Measurements from ENCODE around the gene MAGI1.
"Not testable (repeated sequence)": the region's sequence is repeated elsewhere in the genome, so short reads cannot be mapped to it uniquely, and the experiment has no call there.

Gene MAGI1

DNA sequence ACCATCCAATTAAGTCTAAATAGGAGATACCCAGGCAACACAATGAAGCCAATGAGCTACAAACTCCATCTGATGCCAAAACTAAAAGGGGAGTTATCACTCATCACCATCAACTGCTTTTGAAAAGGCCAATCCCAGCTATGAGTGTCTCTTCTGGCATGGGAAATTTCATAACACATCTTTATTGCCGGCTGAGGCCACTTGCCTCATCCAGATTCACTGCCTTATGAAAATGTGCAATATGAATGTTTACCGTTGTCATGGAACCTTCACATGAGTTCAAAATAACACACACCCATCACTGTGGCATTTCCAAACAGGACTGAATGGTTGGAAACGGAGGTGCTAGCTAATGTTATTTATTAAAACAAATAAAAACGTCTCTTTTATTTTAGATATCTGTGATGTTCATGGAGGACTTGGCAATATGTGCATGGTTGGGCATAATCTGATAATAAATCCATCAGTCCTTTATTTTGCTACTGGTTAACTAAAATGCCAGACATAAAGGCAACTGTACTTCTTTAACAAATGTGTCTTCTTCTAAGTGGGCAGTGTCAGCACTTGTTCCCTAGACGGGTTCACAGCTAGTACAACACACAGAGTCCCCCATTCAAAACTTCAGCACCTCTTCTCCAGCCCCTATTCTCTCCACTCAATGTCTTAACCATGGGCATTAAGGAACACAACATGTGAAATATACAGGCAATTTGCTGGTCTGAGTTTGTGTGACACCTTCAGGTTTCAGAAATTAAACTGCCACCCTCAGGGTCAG lies 143.9 kb downstream of the MAGI1 start:
- Histone ChIP-seq H3K4me1 (ENCODE audit: control insufficient read depth in 1 of 2, insufficient read depth in 1 of 2, low read depth in 1 of 2, low read length in 1 of 2) (no peaks in the 10 kb centered on the region), H3K9me3 (no peaks in the 10 kb centered on the region), H3K27me3 (no peaks in the 10 kb centered on the region), H3K27ac (no peak overlapping the region), H3K4me3 (ENCODE audit: low read depth in 1 of 2, low read length in 1 of 2) (no peak overlapping the region), H3K36me3 (no peaks in the 10 kb centered on the region)
- TF ChIP-seq, protein P1, sequence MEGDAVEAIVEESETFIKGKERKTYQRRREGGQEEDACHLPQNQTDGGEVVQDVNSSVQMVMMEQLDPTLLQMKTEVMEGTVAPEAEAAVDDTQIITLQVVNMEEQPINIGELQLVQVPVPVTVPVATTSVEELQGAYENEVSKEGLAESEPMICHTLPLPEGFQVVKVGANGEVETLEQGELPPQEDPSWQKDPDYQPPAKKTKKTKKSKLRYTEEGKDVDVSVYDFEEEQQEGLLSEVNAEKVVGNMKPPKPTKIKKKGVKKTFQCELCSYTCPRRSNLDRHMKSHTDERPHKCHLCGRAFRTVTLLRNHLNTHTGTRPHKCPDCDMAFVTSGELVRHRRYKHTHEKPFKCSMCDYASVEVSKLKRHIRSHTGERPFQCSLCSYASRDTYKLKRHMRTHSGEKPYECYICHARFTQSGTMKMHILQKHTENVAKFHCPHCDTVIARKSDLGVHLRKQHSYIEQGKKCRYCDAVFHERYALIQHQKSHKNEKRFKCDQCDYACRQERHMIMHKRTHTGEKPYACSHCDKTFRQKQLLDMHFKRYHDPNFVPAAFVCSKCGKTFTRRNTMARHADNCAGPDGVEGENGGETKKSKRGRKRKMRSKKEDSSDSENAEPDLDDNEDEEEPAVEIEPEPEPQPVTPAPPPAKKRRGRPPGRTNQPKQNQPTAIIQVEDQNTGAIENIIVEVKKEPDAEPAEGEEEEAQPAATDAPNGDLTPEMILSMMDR (IDR thresholded peaks at IDR 0.05), result no peak

DNA sequence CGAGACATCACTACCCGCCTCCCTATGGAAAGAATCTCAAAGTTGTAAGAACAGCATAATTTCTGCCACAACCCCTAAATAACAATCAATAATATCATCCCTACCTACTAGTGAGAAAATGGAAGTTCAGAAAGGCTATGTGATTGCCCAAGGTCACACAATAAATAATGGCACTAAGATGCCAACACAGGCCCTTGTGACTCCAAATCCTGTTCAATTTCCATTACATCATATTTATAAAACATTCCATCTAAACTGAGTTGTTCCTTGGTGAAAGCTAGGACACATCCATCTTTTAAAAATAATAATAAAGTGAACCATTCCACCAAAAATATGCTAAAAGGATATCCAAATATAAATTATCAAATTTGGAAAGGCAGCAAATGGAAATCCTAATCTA lies 144.6 kb downstream of the MAGI1 start:
- TF ChIP-seq, protein P1 (IDR thresholded peaks at IDR 0.05), result no peak
- no peaks in the 10 kb centered on the region for H3K36me3 ChIP-seq
- H3K27ac ChIP-seq, result no peak overlapping the region
- H3K9me3 ChIP-seq, result no peaks in the 10 kb centered on the region
- no peak overlapping the region for H3K4me3 ChIP-seq (ENCODE audit: low read depth in 1 of 2, low read length in 1 of 2)
- no peaks in the 10 kb centered on the region for H3K27me3 ChIP-seq
- no peaks in the 10 kb centered on the region for H3K4me1 ChIP-seq (ENCODE audit: control insufficient read depth in 1 of 2, insufficient read depth in 1 of 2, low read depth in 1 of 2, low read length in 1 of 2)

DNA sequence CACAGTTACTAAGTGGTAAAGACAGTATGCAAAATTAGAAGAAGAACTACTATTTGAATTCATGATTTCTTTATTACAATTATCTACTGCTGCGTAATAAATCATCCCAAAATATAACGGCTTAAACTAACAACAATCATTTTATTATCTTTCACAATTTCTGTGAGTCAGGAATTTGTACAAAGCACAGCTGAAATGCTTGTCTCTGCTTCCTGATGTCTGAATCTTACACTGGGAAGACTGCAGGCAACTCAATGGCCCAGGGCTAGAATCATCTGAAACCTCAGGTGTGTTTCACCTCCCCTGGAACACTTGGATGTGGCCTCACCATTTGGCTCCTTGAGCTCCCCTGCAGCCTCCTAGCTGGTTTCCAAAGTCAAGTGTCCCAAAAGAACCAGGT lies 145.1 kb downstream of the MAGI1 start:
- Histone ChIP-seq H3K27ac (no peak overlapping the region), H3K27me3 (no peaks in the 10 kb centered on the region), H3K4me3 (ENCODE audit: low read depth in 1 of 2, low read length in 1 of 2) (no peak overlapping the region), H3K9me3 (no peaks in the 10 kb centered on the region), H3K4me1 (ENCODE audit: control insufficient read depth in 1 of 2, insufficient read depth in 1 of 2, low read depth in 1 of 2, low read length in 1 of 2) (no peaks in the 10 kb centered on the region), H3K36me3 (no peaks in the 10 kb centered on the region)
- TF ChIP-seq, protein P1 (IDR thresholded peaks at IDR 0.05), result no peak

DNA sequence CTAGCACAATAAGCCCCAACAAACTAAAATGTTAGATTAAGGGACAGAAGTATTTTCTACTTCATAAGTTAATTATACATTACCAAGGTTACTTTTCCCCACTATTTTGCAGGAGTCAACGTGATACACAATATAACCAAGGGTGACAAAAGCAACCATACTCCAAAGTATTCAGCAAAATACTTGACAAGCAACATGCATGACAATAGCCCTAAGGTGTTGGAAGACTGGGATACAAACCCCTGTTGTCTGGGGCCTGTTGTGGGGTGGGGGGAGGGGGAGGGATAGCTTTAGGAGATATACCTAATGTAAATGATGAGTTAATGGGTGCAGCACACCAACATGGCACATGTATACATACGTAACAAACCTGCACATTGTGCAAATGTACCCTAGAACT lies 147.2 kb downstream of the MAGI1 start:
- H3K27ac ChIP-seq; H3K27me3 ChIP-seq; H3K36me3 ChIP-seq; H3K4me3 ChIP-seq (ENCODE audit: low read depth in 1 of 2, low read length in 1 of 2); H3K4me1 ChIP-seq (ENCODE audit: control insufficient read depth in 1 of 2, insufficient read depth in 1 of 2, low read depth in 1 of 2, low read length in 1 of 2); H3K9me3 ChIP-seq: not testable (repeated sequence)

DNA sequence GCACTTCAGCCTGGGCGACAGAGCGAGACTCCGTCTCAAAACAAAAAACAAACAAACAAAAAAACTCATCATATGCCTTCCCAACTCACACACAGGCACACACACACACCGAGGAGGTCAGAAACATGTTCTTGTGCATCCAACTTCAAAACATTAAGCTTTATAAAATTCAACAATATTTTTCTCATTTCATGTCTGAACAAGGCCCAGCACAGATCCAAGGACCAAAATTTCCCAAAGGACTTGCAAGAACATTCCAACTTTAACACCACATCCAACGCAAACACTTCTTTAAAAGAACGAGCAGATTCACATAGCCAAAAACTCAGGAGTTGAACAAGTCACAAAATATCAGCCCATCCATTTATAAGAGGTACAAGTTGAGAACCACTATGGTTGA lies 148.4 kb downstream of the MAGI1 start:
- TF ChIP-seq, protein P1 (IDR thresholded peaks at IDR 0.05), result no peak
- H3K36me3 ChIP-seq, result no peaks in the 10 kb centered on the region
- no peaks in the 10 kb centered on the region for H3K9me3 ChIP-seq
- H3K27ac ChIP-seq, result no peak overlapping the region
- H3K4me3 ChIP-seq (ENCODE audit: low read depth in 1 of 2, low read length in 1 of 2), result no peak overlapping the region
- H3K27me3 ChIP-seq, result no peaks in the 10 kb centered on the region
- H3K4me1 ChIP-seq (ENCODE audit: control insufficient read depth in 1 of 2, insufficient read depth in 1 of 2, low read depth in 1 of 2, low read length in 1 of 2), result no peaks in the 10 kb centered on the region

DNA sequence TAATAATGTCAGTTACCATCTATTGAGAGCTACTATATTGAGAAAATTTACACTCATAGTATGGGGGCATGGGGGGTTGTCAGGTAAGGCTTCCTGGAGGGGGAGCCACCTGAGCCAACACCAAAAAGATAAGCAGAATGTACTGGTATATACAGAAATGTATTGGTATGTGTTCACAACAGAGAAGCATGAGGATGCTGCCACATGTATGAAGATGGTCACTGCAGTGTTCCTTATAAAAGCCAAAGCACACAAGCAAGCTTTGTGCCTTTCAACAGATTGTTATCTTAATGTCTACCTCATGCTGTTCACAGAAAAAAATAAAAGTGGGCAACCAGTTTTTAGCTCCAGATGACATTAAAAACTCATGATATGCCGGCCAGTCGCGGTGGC lies 149.0 kb downstream of the MAGI1 start:
- TF ChIP-seq, protein P1 (IDR thresholded peaks at IDR 0.05), result no peak
- no peaks in the 10 kb centered on the region for H3K4me1 ChIP-seq (ENCODE audit: control insufficient read depth in 1 of 2, insufficient read depth in 1 of 2, low read depth in 1 of 2, low read length in 1 of 2)
- no peaks in the 10 kb centered on the region for H3K36me3 ChIP-seq
- no peaks in the 10 kb centered on the region for H3K27me3 ChIP-seq
- no peak overlapping the region for H3K27ac ChIP-seq
- H3K4me3 ChIP-seq (ENCODE audit: low read depth in 1 of 2, low read length in 1 of 2), result no peak overlapping the region
- H3K9me3 ChIP-seq, result no peaks in the 10 kb centered on the region

Data from neutrophil (primary cell).